Cardiac muscle cell (in vitro differentiated cells and primary cell): ENCODE measurements around the gene EDN2. TPM values are rescaled to one million over a fixed set of nuclear protein-coding genes. Genes with fewer than 3 reads are reported as not detected.

Experiments
- DNase-seq, 2 donors: peaks; one replicate each; pipeline versions ENCODE4 v3.0.0 to v3.0.0-alpha.2; 2010 to 2017; ENCODE audit warnings: low read depth in 1 of 2, low spot score in 1 of 2
- H3K27ac ChIP-seq: fragments of 200-600 bp; sonication (generic); 2 replicates; pipeline ENCODE4 v1.5.1; 2016
- H3K27me3 ChIP-seq: fragments of 200-600 bp; sonication (generic); 2 replicates; pipeline ENCODE4 v1.6.0; 2016; ENCODE audit warnings: control low read depth
- H3K36me3 ChIP-seq: fragments of 200-600 bp; sonication (generic); 2 replicates; pipeline ENCODE4 v1.5.1; 2016; ENCODE audit warnings: control low read depth
- H3K4me1 ChIP-seq: fragments of 200-600 bp; sonication (generic); 2 replicates; pipeline ENCODE4 v1.8.1; 2017; ENCODE audit warnings: low read depth, mild to moderate bottlenecking, mixed run types
- H3K4me3 ChIP-seq: fragments of 200-600 bp; sonication (generic); 2 replicates; pipeline ENCODE4 v1.5.1; 2016; ENCODE audit warnings: mild to moderate bottlenecking
- H3K9me3 ChIP-seq: fragments of 200-600 bp; sonication (generic); 2 replicates; pipeline ENCODE4 v1.5.1; 2017; ENCODE audit warnings: low read depth, mild to moderate bottlenecking, control low read depth
- CTCF ChIP-seq: IDR thresholded peaks from 2 replicates; pipeline ENCODE4 v1.5.1; 2012; ENCODE audit warnings: low read depth, mild to moderate bottlenecking, low read length
- polyA plus RNA-seq: library from polyadenylated mRNA; unstranded; fragments of >200 nt; fragmentation: Nextera tagmentation; extraction: Ambion mirVana; gene quantifications from 2 replicates; pipeline ENCODE4 v1.2.1, GENCODE V29; 2016
- total RNA-seq: library from RNA; depleted of rRNA; stranded (reverse); fragments of >200 nt; gene quantifications from 2 replicates; pipeline ENCODE4 v1.2.3, GENCODE V29; 2016

Gene EDN2
- total and polyA plus RNA-seq, 2 experiments from 2014 or later, result 0.98 to 1.8 TPM

GRCh38 chr1:41500378-41500777 is 15.9 kb upstream of the EDN2 start:
- TF ChIP-seq CTCF, result no peak
- no peak for DNase-seq
- peak overlapping the region; percentile 78 for H3K27ac ChIP-seq
- no peaks in the 10 kb centered on the region for H3K36me3 ChIP-seq
- H3K9me3 ChIP-seq, result no peaks in the 10 kb centered on the region
- no peaks in the 10 kb centered on the region for H3K27me3 ChIP-seq
- H3K4me3 ChIP-seq, result no peak overlapping the region
- peaks cover 32% of the 10 kb centered on the region for H3K4me1 ChIP-seq

- no peaks in the 10 kb centered on the region for H3K27me3 ChIP-seq
- H3K36me3 ChIP-seq, result no peaks in the 10 kb centered on the region
- no peak for TF ChIP-seq CTCF
- no peak for DNase-seq
- H3K27ac ChIP-seq, result no peak overlapping the region
- no peaks in the 10 kb centered on the region for H3K9me3 ChIP-seq
- H3K4me3 ChIP-seq, result no peak overlapping the region
- H3K4me1 ChIP-seq, result peaks cover 33% of the 10 kb centered on the region
Observed at GRCh38 chr1:41499591-41499990, 15.1 kb upstream of the EDN2 start.

GRCh38 chr1:41498804-41499203 is 14.3 kb upstream of the EDN2 start:
- Histone ChIP-seq H3K27me3 (no peaks in the 10 kb centered on the region), H3K36me3 (no peaks in the 10 kb centered on the region), H3K4me1 (peaks cover 27% of the 10 kb centered on the region), H3K9me3 (no peaks in the 10 kb centered on the region), H3K4me3 (no peak overlapping the region), H3K27ac (no peak overlapping the region)
- DNase-seq, result peak in 1 of 2 donors; percentile 60
- no peak for TF ChIP-seq CTCF

- Histone ChIP-seq H3K36me3 (no peaks in the 10 kb centered on the region), H3K9me3 (no peaks in the 10 kb centered on the region), H3K27me3 (no peaks in the 10 kb centered on the region), H3K4me3 (no peak overlapping the region), H3K4me1 (peaks cover 27% of the 10 kb centered on the region), H3K27ac (no peak overlapping the region)
- no peak for DNase-seq
- no peak for TF ChIP-seq CTCF
Observed at GRCh38 chr1:41498391-41498790, 13.9 kb upstream of the EDN2 start.

- Histone ChIP-seq H3K9me3 (no peaks in the 10 kb centered on the region), H3K27me3 (no peaks in the 10 kb centered on the region), H3K4me3 (no peak overlapping the region), H3K4me1 (peaks cover 24% of the 10 kb centered on the region), H3K36me3 (no peaks in the 10 kb centered on the region), H3K27ac (no peak overlapping the region)
- no peak for DNase-seq
- TF ChIP-seq CTCF, result no peak
Observed at GRCh38 chr1:41497461-41498030, 13.1 kb upstream of the EDN2 start.
